Measurements from ENCODE around the gene CMIP. TPM values are rescaled to one million over a fixed set of nuclear protein-coding genes. Genes with fewer than 3 reads are reported as not detected.

Gene CMIP
- total and polyA plus RNA-seq, 7 donors: 1.4 to 8.9 (median 4.1) TPM

GRCh38 chr16:81442220-81442915 is 2.2 kb upstream of the CMIP start:
- no peak for TF ChIP-seq CTCF (IDR thresholded peaks at IDR 0.05)
- intact Hi-C loops (cut with DNase I): no loop called here
- DNase-seq: no peak
- Histone ChIP-seq H3K9me3 (no peaks in the 10 kb centered on the region), H3K36me3 (ENCODE audit: insufficient read depth in 1 of 2, low read depth in 1 of 2) (no peaks in the 10 kb centered on the region), H3K4me3 (no peak overlapping the region), H3K4me1 (no peaks in the 10 kb centered on the region), H3K27ac (no peak overlapping the region), H3K27me3 (ENCODE audit: insufficient read depth in 3 of 3, low read length in 2 of 3) (peaks cover 0 to 10% (median 2%) of the 10 kb centered on the region in 3 donors)
- WGBS, 3 donors: 66 to 76% (median 67%) methylated on average over 7 of the region's 7 CpGs
- ATAC-seq: no peak

- Histone ChIP-seq H3K36me3 (ENCODE audit: insufficient read depth in 1 of 2, low read depth in 1 of 2) (no peaks in the 10 kb centered on the region), H3K27me3 (ENCODE audit: insufficient read depth in 3 of 3, low read length in 2 of 3) (peaks cover 0 to 8% (median 2%) of the 10 kb centered on the region in 3 donors), H3K27ac (no peak overlapping the region), H3K4me1 (no peaks in the 10 kb centered on the region), H3K4me3 (no peak overlapping the region), H3K9me3 (no peaks in the 10 kb centered on the region)
- no peak for TF ChIP-seq CTCF (IDR thresholded peaks at IDR 0.05)
- intact Hi-C loops (cut with DNase I): no loop called here
- no peak for DNase-seq
- 62 to 71% (median 66%) methylated on average over 8 of the region's 8 CpGs for WGBS, 3 donors
- ATAC-seq: no peak
These were observed 1.5 kb upstream of the CMIP start for GRCh38 chr16:81442916-81443687.

- no peak overlapping the region for H3K27ac ChIP-seq
- intact Hi-C loops (cut with DNase I): no loop called here
- no peak for TF ChIP-seq CTCF (IDR thresholded peaks at IDR 0.05)
These were observed 740 bp upstream of the CMIP start for GRCh38 chr16:81443688-81444447.

GRCh38 chr16:81445143-81445961 is 744 bp downstream of the CMIP start:
- Histone ChIP-seq H3K4me1 (no peaks in the 10 kb centered on the region), H3K27me3 (ENCODE audit: insufficient read depth in 3 of 3, low read length in 2 of 3) (peaks cover 0 to 3% (median 2%) of the 10 kb centered on the region in 3 donors), H3K27ac (peak overlapping the region; percentile 38), H3K9me3 (no peaks in the 10 kb centered on the region), H3K36me3 (ENCODE audit: insufficient read depth in 1 of 2, low read depth in 1 of 2) (no peaks in the 10 kb centered on the region), H3K4me3 (peak overlapping the region; percentile 72)
- WGBS, 3 donors: 5 to 16% (median 6%) methylated on average over 34 to 62 of the region's 62 CpGs
- intact Hi-C loops (cut with DNase I): loop anchor here in 1 of 2 donors (5.0 kb wide), 1 partner anchor 167 kb away; no protein-coding TSS in a partner anchor
- peak; percentile 33 to 64 for DNase-seq
- TF ChIP-seq CTCF (IDR thresholded peaks at IDR 0.05): no peak
- peak in 2 of 4 donors; percentile 18 to 34 for ATAC-seq

More at GRCh38 chr16:81443688-81444447, 740 bp upstream of the CMIP start:
- 12 to 15% (median 13%) methylated on average over 29 to 36 of the region's 36 CpGs for WGBS, 3 donors
- peaks cover 0 to 8% (median 2%) of the 10 kb centered on the region in 3 donors for H3K27me3 ChIP-seq (ENCODE audit: insufficient read depth in 3 of 3, low read length in 2 of 3)
- peak overlapping the region; percentile 60 for H3K4me3 ChIP-seq
- ATAC-seq: peak in 1 of 4 donors; percentile 21
- H3K9me3 ChIP-seq: no peaks in the 10 kb centered on the region
- peak; percentile 48 to 70 for DNase-seq
- H3K4me1 ChIP-seq: no peaks in the 10 kb centered on the region
- no peaks in the 10 kb centered on the region for H3K36me3 ChIP-seq (ENCODE audit: insufficient read depth in 1 of 2, low read depth in 1 of 2)
